Stimulated activated CD4-positive, alpha-beta T cell treated with anti-CD3 and anti-CD28 coated beads, Interleukin-15, amount 100 ng/mL, for 48 hours (primary cell): ENCODE data around the gene SLC26A3.
A peak's percentile ranks its signal among the peaks of the same experiment; 100 is the strongest.

Source experiments
- DNase-seq, 2 donors: peaks; one replicate each; pipeline ENCODE4 v3.0.0-alpha.2; 2020; ENCODE audit warnings: low read depth in 2 of 2

SLC26A3 gene

DNA sequence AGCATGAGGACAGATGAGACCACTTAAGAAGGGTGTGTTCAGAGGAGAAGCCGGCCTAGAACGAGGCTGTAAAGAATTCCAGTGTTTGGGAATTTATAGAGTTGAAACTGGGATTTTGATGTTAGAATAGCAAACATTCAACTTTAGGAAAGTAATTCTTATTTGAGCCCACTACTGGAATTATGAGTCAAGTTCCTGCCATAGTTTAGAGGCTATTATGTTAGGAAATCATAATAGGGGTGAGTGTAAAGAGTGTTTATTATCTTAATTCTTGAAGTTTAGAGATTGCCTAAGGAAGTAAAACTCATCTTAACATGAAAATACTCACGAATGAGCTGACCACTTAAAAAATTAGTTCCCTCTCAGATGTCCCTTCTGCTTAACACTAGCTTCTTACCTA is 57.0 kb downstream of the SLC26A3 start:
- no peak for DNase-seq

DNA sequence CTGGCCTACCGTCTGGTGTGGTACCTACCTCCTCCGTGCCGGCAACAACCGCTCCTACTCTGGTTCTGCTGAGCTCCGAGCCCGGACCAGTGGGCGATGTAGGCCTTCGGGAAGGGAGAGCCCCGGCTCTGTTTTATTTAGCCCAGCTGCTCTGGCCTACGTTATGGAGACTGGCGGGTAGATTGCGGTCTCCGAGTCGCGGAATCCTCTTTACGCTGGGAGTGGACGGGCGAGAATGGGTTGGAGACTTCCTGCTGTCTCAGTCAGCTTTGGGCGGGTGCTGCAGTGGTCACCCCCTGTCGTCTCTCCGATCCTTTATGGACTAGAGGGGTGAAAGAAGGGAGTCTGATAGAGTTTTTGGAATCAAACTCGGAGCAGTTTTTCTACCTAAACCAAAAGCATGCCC is 58.7 kb downstream of the SLC26A3 start:
- DNase-seq = no peak

DNA sequence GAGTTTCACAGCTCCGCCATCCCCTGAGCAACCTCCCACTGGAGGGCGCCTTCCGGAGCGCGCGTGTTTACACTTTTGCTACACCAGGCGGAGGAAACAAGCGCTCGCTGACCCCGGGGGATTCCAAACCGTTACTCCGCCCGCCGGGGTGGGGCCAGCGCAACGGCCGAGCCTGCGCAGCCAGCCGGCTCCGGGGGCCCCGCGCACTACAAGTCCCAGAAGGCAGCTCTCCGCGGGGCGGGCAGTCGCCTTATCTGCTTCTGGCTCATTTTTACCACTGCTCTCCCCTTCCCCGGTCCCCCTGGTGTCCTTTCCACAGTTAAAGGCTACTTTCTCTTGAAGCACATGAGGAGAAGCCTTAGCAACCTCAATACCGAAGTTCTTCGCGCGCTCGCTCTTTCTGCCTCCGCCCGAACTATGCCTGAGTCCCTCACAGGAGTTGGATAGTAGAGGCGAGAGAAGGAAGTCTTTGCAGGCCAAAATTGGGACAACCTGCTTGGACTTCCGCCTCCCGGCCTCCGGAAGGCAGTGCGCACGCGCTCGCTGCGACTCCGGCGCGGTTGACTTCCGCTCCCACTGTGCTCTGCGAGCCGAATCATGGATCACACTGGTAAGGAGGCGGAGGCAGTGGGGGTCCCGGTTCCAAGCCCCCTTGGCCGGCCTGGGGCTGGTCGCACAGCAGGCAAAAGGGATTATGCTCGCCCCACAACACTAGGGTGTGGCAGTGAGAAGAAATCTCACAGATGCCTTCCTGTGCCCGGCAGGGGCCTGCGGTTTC is 59.3 kb downstream of the SLC26A3 start, which contains the start of gene CBLL1:
CBLL1 (plus strand) TSS at position 576 of the 778 bp plus-strand sequence; CDS start at position 598, 22 bp downstream.
- peak; percentile 94 to 95 for DNase-seq

DNA sequence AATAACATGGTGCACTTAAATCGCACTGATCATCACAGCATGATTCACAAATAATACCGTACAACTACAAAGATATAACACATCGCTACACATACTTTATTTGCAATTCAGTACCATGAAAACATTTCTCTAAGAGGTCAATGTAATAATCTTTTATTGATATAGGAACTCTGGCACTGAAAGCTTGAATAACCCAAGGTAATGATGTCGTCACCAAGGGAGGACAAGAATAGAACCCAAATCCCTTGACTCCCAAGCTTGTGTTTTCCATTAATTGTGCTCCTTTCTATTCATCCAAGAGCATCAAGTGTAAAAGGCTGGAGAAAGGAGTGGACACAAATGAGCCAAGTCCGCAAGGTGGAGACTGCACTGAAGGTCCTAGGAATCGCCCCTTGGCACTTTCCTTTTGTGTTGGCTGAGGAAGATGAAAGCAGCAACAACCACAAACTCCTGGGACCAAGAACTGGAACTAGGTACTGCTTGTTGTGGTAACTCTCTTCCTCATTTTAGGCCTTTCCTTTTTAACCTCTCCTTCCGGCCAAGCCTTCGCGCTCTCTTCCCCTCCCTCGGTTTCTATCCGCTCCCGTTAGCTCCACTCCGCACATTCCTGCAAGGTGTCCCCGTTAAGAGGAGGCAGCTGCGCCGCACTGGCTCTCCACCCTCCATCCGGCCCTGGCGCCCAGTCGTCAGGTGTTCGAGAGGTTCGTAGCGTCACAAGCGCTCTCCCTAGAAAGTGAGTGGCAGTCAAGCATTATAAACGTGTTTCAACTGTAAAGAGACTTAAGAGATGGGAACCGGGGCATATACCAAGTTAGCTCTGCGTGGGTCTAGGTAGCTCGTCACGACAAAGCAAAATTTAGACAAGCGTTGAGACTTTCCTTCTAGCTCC is 60.1 kb downstream of the SLC26A3 start:
- DNase-seq = peak in 1 of 2 donors; percentile 46

DNA sequence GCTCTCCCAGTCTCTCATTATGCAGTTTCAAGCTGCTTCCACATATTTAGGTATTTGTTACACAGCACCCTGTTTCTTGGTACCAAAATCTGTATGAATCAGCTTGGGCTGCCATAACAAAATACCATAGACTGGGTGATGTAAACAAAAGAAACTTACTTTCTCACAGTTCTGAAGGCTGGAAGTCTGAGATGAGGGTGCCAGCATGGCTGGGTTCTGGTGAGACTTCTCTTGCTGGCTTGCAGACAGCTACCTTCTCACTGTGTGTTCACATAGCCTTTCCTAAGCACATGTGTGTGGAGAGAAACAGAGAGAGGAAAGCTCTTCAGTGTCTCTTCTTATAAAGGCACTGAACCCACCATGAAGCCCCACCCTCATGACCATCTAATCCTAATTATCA is 74.7 kb downstream of the SLC26A3 start:
- DNase-seq = no peak

DNA sequence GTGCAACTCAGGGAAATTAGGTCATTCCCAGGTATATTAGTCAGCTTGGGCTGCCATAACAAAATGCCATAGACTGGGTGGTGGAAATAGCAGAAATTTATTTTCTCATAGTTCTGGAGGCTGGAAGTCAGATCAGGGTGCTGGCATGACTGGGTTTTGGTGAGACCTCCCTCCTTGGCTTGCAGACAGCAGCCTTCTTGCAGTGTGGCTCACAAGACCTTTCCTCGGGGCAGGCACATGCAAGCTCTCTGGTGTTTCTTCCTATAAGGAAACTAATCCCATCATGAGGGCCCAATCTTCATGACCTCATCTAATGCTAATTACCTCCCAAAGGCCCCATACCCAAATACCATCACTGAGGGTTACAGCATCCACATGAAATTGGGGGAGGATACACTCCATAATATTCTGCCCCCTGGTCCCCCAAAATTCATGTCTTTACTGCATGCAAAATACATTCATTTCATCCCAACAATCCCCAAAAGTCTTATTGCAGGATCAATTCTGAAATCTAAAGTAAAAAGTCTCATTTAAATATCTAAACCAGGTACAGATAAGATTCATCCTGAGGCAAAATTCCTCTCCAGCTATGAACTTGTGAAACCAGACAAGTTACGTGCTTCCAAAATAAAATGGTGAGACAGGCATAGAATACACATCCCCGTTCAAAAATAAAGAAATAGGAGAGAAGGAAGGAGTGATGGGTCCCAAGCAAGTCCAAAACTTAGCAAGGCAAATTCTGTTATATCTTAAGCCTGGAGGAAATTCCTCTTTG is 76.5 kb downstream of the SLC26A3 start:
- DNase-seq = no peak

DNA sequence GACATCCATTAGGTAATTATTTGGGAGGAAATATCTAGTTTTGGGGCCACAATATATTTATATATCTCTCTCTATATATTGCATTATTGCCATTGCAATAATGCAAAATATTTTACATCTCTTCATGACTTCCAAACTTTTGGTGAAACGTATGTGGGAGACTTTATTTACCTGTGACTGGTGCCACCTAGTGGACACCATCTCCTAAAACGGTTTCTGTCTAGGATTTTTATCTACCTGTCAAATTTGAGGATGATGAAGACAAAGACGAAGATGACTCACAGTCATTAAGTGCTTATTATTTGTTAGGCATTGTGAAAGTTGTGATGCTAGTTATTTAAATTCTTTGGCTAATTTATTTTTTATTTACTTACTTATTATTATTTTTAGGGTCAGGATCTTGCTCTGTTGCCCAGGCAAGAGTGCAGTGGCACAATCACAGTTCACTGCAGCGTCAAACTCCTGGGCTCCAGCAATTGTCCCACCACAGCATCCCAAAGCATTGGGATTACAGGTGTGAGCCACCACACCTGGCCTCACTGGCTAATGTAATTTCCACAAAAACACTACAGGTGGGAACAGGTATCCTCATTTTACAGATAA is 77.8 kb downstream of the SLC26A3 start:
- peak; percentile 3 to 28 for DNase-seq

DNA sequence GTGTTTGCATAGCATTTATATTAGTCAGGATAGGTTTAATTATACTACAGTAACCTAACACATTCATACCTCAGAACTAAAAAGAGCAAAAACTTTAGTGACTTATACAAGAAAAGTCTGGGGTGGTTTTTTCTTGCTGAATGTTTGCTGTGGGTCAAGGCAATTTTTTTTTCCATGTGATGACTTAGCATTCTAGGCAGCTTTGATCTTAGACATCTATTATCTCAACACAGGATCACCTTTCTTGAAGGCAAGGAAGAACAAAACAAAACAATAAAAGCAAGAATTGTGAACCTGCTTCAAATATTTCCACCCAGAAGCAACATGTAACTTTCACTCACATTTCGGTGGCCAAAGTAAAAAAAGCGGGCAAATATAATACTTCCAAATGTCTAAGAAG is 79.8 kb downstream of the SLC26A3 start:
- DNase-seq = no peak

DNA sequence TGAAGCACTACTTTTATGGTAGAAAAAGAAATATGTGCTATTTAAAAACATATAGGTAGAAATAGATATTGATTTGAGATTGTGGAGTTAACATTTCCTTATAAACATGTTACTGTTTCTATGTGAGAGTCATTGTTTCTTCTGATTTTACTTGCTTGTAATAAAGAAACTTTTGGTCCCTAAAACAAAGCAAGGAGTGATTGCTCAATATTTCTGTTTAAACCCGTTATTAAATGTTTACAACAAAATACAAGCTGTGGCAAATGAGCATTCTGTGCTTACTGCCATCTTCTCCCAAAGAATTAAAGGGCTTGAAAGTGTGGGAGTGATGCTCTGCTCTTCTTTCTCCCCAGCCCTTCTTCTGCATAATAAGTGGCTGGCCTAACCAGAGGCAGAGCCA is 81.7 kb downstream of the SLC26A3 start:
- no peak for DNase-seq

DNA sequence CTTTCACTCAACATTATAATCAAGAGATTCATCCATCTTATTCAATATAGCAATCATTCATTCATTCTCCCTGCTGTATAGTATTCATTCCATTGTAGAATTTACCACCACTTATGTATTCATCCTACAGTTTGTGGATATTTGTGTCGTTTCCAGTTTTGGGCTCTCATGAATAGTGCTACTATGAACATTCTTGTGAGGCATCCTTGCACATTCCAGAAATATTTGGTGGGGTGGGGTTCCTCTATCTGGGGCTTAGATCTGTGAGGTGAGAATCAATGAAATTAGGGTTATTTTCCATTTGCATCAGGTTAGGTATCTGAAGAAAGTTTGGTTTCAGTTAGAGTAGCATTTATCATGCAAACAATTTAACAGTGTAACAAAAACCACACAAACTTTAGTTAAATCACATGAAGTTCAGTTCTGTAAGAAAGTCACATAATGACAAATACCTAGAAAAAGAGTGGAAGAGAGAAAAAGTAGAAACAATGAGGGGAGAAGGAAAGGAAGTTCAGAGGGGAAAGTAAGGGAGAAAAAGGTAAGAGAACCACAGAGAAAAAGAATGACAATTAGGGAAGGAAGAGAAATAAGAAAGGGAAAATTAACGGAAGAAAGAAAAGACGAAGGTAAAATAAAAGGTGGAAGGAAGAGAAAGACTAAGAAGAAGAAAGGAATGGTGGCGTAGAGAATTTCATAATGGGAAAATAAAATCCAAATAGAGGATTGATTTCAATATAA is 84.4 kb downstream of the SLC26A3 start:
- no peak for DNase-seq

DNA sequence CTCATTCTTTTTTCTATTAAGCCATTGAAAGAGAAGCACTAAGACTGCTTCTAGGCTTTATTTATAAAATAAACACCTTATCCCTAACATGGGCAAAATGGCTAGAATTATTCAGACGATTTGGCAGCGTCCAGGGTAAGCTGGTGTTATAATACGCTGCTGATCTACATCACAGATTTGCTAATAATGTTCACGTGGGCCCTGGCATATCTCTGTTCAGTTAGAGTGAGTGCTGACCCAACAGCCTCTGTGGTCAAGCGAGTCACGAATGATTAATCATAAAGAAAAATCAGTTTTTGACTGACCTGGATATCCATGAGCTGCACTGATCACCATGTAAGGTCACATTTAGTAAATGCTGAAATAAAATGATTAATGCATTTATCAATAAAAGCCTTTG is 87.5 kb downstream of the SLC26A3 start:
- DNase-seq = no peak
